ENCODE results near the gene CCNT1. TPM values are rescaled to one million over a fixed set of nuclear protein-coding genes. Genes with fewer than 3 reads are reported as not detected.
"Not testable (repeated sequence)": the region's sequence is repeated elsewhere in the genome, so short reads cannot be mapped to it uniquely, and the experiment has no call there.

CCNT1 gene
- total RNA-seq, 2 donors from 2014 or later, result 87.5 to 117 TPM

GRCh38 chr12:48645354-48645753, 71.2 kb downstream of the CCNT1 start:
- DNase-seq; H3K27me3 Mint-ChIP-seq; ATAC-seq; H3K36me3 Mint-ChIP-seq (ENCODE audit: low read depth); H3K27ac Mint-ChIP-seq; H3K4me3 Mint-ChIP-seq; H3K4me1 Mint-ChIP-seq; H3K9me3 ChIP-seq (ENCODE audit: control insufficient read depth, low read length, poor library complexity, severe bottlenecking): not testable (repeated sequence)

- Mint-ChIP-seq H3K27me3 (no peaks in the 10 kb centered on the region), H3K4me1 (peaks cover 2% of the 10 kb centered on the region), H3K27ac (no peak overlapping the region), H3K4me3 (no peak overlapping the region), H3K36me3 (ENCODE audit: low read depth) (peaks cover 10% of the 10 kb centered on the region)
- DNase-seq (no peak), ATAC-seq (no peak)
- no peaks in the 10 kb centered on the region for H3K9me3 ChIP-seq (ENCODE audit: control insufficient read depth, low read length, poor library complexity, severe bottlenecking)
Measured at GRCh38 chr12:48643011-48643410, 73.5 kb downstream of the CCNT1 start.

- DNase-seq; ATAC-seq; H3K27ac Mint-ChIP-seq; H3K36me3 Mint-ChIP-seq (ENCODE audit: low read depth); H3K9me3 ChIP-seq (ENCODE audit: control insufficient read depth, low read length, poor library complexity, severe bottlenecking); H3K4me1 Mint-ChIP-seq; H3K27me3 Mint-ChIP-seq; H3K4me3 Mint-ChIP-seq: not testable (repeated sequence)
Measured at GRCh38 chr12:48641752-48642555, 74.6 kb downstream of the CCNT1 start.

GRCh38 chr12:48640854-48641253, 75.7 kb downstream of the CCNT1 start:
- no peaks in the 10 kb centered on the region for H3K9me3 ChIP-seq (ENCODE audit: control insufficient read depth, low read length, poor library complexity, severe bottlenecking)
- peaks cover 2% of the 10 kb centered on the region for H3K4me1 Mint-ChIP-seq
- ATAC-seq (no peak), DNase-seq (no peak)
- H3K27me3 Mint-ChIP-seq, result no peaks in the 10 kb centered on the region
- H3K4me3 Mint-ChIP-seq, result no peak overlapping the region
- H3K27ac Mint-ChIP-seq, result no peak overlapping the region
- H3K36me3 Mint-ChIP-seq (ENCODE audit: low read depth), result peaks cover 7% of the 10 kb centered on the region

- no peak for ATAC-seq
- Mint-ChIP-seq H3K27me3 (no peaks in the 10 kb centered on the region), H3K27ac (no peak overlapping the region), H3K4me1 (peaks cover 2% of the 10 kb centered on the region), H3K4me3 (no peak overlapping the region), H3K36me3 (ENCODE audit: low read depth) (peaks cover 7% of the 10 kb centered on the region)
- H3K9me3 ChIP-seq (ENCODE audit: control insufficient read depth, low read length, poor library complexity, severe bottlenecking), result no peaks in the 10 kb centered on the region
- no peak for DNase-seq
Measured at GRCh38 chr12:48640428-48640827, 76.1 kb downstream of the CCNT1 start.

Other genes with a start within 250 kb of the CCNT1 start
- not detected for gene ANP32D, start 244.1 kb downstream of the CCNT1 start, total RNA-seq
- not detected for gene C12orf54, start 234.2 kb downstream of the CCNT1 start, total RNA-seq
- gene OR8S1, start 191.1 kb downstream of the CCNT1 start, total RNA-seq, result not detected
- gene LALBA, start 146.7 kb downstream of the CCNT1 start, total RNA-seq, result not detected
- gene KANSL2, start 34.5 kb downstream of the CCNT1 start, total RNA-seq, result 100 to 1,000 TPM in 1 of 2 donors, 10 to 100 TPM in 1; 90.2 to 127 TPM
- gene ADCY6, start 72.4 kb upstream of the CCNT1 start, total RNA-seq, result under 1 TPM; 0.42 to 0.70 TPM
- gene CACNB3, start 101.8 kb upstream of the CCNT1 start, total RNA-seq, result 1 to 10 TPM; 6.5 to 8.0 TPM
- 10 to 100 TPM; 61.7 to 76.3 TPM for gene DDX23, start 135.5 kb upstream of the CCNT1 start, total RNA-seq
- 1 to 10 TPM; 6.0 to 8.2 TPM for gene RND1, start 149.2 kb upstream of the CCNT1 start, total RNA-seq
- gene FKBP11, start 208.8 kb upstream of the CCNT1 start, total RNA-seq, result 100 to 1,000 TPM; 132 to 145 TPM
- gene ARF3, start 240.8 kb upstream of the CCNT1 start, total RNA-seq, result 100 to 1,000 TPM in 1 of 2 donors, 10 to 100 TPM in 1; 80.1 to 111 TPM